Measurements from ENCODE around the gene SNRNP70.
"Not testable (repeated sequence)": the region's sequence is repeated elsewhere in the genome, so short reads cannot be mapped to it uniquely, and the experiment has no call there.

Gene SNRNP70

GRCh38 chr19:49085020-49085867 lies at the start of gene SNRNP70:
SNRNP70 (plus strand) TSS chr19:49085451; CDS start chr19:49086415, 964 bp downstream.
- Mint-ChIP-seq H3K4me3 (peak within 1 kb of the TSS; percentile 98), H3K9me3 (no peaks in the 10 kb centered on the region), H3K27ac (peak within 1 kb of the TSS; percentile 98), H3K36me3 (ENCODE audit: low read depth) (peaks cover 49% of the 10 kb centered on the region), H3K4me1 (ENCODE audit: low read depth) (peaks cover 30% of the 10 kb centered on the region), H3K27me3 (no peaks in the 10 kb centered on the region)
- peak; percentile 99 for DNase-seq

GRCh38 chr19:49036815-49037214 lies 48.4 kb upstream of the SNRNP70 start, which contains the start of gene CGB1:
CGB1 (minus strand) TSS chr19:49036895; CDS start chr19:49036711, 184 bp downstream.
- H3K27me3 Mint-ChIP-seq; H3K9me3 Mint-ChIP-seq; H3K4me3 Mint-ChIP-seq; H3K27ac Mint-ChIP-seq; H3K36me3 Mint-ChIP-seq (ENCODE audit: low read depth); H3K4me1 Mint-ChIP-seq (ENCODE audit: low read depth): not testable (repeated sequence)
- peak; percentile 69 for DNase-seq

GRCh38 chr19:49038111-49038510 lies 47.1 kb upstream of the SNRNP70 start:
- not testable (repeated sequence) for H3K4me1 Mint-ChIP-seq (ENCODE audit: low read depth); H3K4me3 Mint-ChIP-seq

GRCh38 chr19:49038557-49039276 lies 46.5 kb upstream of the SNRNP70 start:
- H3K4me3 Mint-ChIP-seq; H3K9me3 Mint-ChIP-seq; H3K27me3 Mint-ChIP-seq; DNase-seq; H3K4me1 Mint-ChIP-seq (ENCODE audit: low read depth); H3K27ac Mint-ChIP-seq; H3K36me3 Mint-ChIP-seq (ENCODE audit: low read depth): not testable (repeated sequence)

More at GRCh38 chr19:49038111-49038510, 47.1 kb upstream of the SNRNP70 start:
- not testable (repeated sequence) for H3K27ac Mint-ChIP-seq; H3K36me3 Mint-ChIP-seq (ENCODE audit: low read depth); H3K9me3 Mint-ChIP-seq; DNase-seq; H3K27me3 Mint-ChIP-seq

- not testable (repeated sequence) for H3K4me3 Mint-ChIP-seq; H3K4me1 Mint-ChIP-seq (ENCODE audit: low read depth); H3K9me3 Mint-ChIP-seq; H3K36me3 Mint-ChIP-seq (ENCODE audit: low read depth); H3K27me3 Mint-ChIP-seq; H3K27ac Mint-ChIP-seq; DNase-seq
Observed at GRCh38 chr19:49039736-49040135, 45.5 kb upstream of the SNRNP70 start.

- no peak overlapping the region for H3K4me3 Mint-ChIP-seq
- no peaks in the 10 kb centered on the region for H3K9me3 Mint-ChIP-seq
- no peaks in the 10 kb centered on the region for H3K4me1 Mint-ChIP-seq (ENCODE audit: low read depth)
- H3K27me3 Mint-ChIP-seq = no peaks in the 10 kb centered on the region
- DNase-seq = no peak
- H3K27ac Mint-ChIP-seq = no peak overlapping the region
- H3K36me3 Mint-ChIP-seq (ENCODE audit: low read depth) = no peaks in the 10 kb centered on the region
Observed at GRCh38 chr19:49042177-49042576, 43.1 kb upstream of the SNRNP70 start.

- not testable (repeated sequence) for H3K4me3 Mint-ChIP-seq; H3K27me3 Mint-ChIP-seq; H3K9me3 Mint-ChIP-seq; H3K27ac Mint-ChIP-seq; H3K4me1 Mint-ChIP-seq (ENCODE audit: low read depth); H3K36me3 Mint-ChIP-seq (ENCODE audit: low read depth); DNase-seq
Observed at GRCh38 chr19:49042666-49043065, 42.6 kb upstream of the SNRNP70 start.

GRCh38 chr19:49043548-49043947 lies 41.7 kb upstream of the SNRNP70 start, which contains the start of gene CGB5:
CGB5 (plus strand) TSS chr19:49043848; CDS start chr19:49044210, 362 bp downstream.
- not testable (repeated sequence) for DNase-seq; H3K9me3 Mint-ChIP-seq; H3K36me3 Mint-ChIP-seq (ENCODE audit: low read depth); H3K27ac Mint-ChIP-seq; H3K4me3 Mint-ChIP-seq; H3K27me3 Mint-ChIP-seq; H3K4me1 Mint-ChIP-seq (ENCODE audit: low read depth)

GRCh38 chr19:49049011-49049410 lies 36.2 kb upstream of the SNRNP70 start, which contains the start of gene CGB8:
CGB8 (minus strand) TSS chr19:49049111; CDS start chr19:49048739, 372 bp downstream.
- H3K4me3 Mint-ChIP-seq; H3K27me3 Mint-ChIP-seq; H3K9me3 Mint-ChIP-seq; H3K4me1 Mint-ChIP-seq (ENCODE audit: low read depth); H3K36me3 Mint-ChIP-seq (ENCODE audit: low read depth); H3K27ac Mint-ChIP-seq; DNase-seq: not testable (repeated sequence)

GRCh38 chr19:49049834-49050233 lies 35.4 kb upstream of the SNRNP70 start:
- not testable (repeated sequence) for H3K27me3 Mint-ChIP-seq; DNase-seq; H3K4me3 Mint-ChIP-seq; H3K36me3 Mint-ChIP-seq (ENCODE audit: low read depth); H3K27ac Mint-ChIP-seq; H3K4me1 Mint-ChIP-seq (ENCODE audit: low read depth); H3K9me3 Mint-ChIP-seq

- not testable (repeated sequence) for H3K27ac Mint-ChIP-seq; H3K27me3 Mint-ChIP-seq; H3K4me3 Mint-ChIP-seq; H3K36me3 Mint-ChIP-seq (ENCODE audit: low read depth); DNase-seq; H3K4me1 Mint-ChIP-seq (ENCODE audit: low read depth); H3K9me3 Mint-ChIP-seq
Observed at GRCh38 chr19:49050376-49051033, 34.7 kb upstream of the SNRNP70 start.

- Mint-ChIP-seq H3K27ac (no peak overlapping the region), H3K27me3 (peaks cover 52% of the 10 kb centered on the region), H3K36me3 (ENCODE audit: low read depth) (no peaks in the 10 kb centered on the region), H3K9me3 (no peaks in the 10 kb centered on the region), H3K4me3 (peak overlapping the region; percentile 61), H3K4me1 (ENCODE audit: low read depth) (peaks cover 21% of the 10 kb centered on the region)
- DNase-seq = peak; percentile 77
Observed at GRCh38 chr19:49056101-49056901, 28.9 kb upstream of the SNRNP70 start.

GRCh38 chr19:49056902-49057596 lies 28.2 kb upstream of the SNRNP70 start:
- H3K36me3 Mint-ChIP-seq (ENCODE audit: low read depth); H3K9me3 Mint-ChIP-seq; DNase-seq; H3K27ac Mint-ChIP-seq: not testable (repeated sequence)
- Mint-ChIP-seq H3K4me3 (peak overlapping the region; percentile 61), H3K27me3 (peaks cover 56% of the 10 kb centered on the region), H3K4me1 (ENCODE audit: low read depth) (peaks cover 21% of the 10 kb centered on the region)
